Fibroblast of mammary gland (primary cell): Measurements from ENCODE around the gene ANKDD1A.

Source experiments
- DNase-seq: peaks from one replicate; pipeline ENCODE4 v3.0.0-alpha.2; 2010; ENCODE audit warnings: low read depth
- H3K4me3 ChIP-seq: 2 replicates; pipeline ENCODE4 v1.5.1; 2011; ENCODE audit warnings: low read depth, mild to moderate bottlenecking, low read length, moderate library complexity; ENCODE audit not compliant: control insufficient read depth
- CTCF ChIP-seq: conservative IDR thresholded peaks from 2 replicates; pipeline ENCODE4 v1.5.1; 2011; ENCODE audit warnings: low read depth, low read length, inconsistent platforms; ENCODE audit not compliant: control insufficient read depth, insufficient read depth

The ANKDD1A gene

DNA sequence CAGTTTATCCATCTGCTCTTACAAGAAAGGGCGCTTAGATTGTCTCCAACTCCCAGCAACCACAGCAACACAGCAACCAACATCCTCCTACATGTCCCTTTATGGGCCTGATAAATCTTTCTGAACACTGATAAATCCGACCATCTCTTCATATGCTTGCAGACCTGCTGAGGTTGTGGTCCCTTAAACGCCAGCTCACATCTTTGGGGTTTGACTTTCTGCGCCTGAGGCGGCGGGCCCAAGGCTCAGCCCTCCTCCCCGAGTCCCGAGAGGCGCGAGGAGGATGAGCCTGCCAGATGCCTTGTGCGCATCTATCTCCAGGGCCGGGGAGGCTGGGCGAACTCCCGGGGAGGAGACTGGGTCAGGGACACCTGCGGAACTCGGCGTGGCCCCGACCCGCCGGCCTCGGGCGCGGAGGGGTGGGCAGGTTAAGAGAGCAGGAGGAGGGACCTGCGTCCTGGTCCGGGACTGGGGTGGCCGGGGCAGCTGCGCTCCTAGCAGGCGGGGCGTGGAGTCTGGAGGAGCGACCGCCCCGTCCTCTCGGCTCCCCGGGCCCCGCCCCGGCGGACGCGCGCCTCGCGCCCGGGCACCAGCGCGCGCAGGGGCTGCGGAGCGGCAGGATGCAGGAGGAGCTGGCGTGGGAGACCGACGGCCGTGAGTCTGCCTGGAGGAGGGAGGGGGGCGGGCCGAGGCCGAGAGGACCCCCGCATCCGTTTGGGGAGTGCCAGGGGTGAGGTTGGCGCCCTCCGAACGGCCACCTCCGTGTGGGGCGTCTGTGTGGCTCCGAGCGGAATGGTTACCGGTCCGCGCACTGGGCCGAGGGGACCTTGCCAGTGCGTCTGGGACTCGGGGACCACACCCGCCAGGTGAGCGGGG lies at the start of gene ANKDD1A:
TSS of gene ANKDD1A (plus strand) at position 592 of the 876 bp plus-strand sequence. CDS start at position 621, 29 bp downstream.
- peak; percentile 34 for DNase-seq
- peak within 1 kb of the TSS; percentile 58 for H3K4me3 ChIP-seq
- TF ChIP-seq CTCF: no peak

DNA sequence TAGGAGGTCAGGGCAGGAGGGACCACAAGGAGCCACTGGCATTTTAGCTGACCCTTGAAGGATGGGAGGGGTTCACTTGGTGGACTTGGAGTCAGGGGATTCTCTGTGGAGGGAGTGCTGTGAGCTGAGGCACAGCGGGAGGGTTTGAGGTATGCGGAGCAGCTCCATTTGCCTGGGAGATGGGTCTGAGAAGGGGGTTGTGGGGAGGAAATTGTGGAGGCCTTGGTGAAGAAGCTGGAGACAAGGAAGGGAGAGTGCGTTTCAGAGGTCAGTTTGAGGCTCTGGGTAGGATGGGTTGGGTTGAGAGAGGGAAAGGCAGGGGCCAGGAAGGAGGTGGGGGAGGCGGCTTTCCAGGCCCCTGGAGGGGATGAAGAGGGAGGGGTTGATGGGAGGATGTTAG lies 49.7 kb upstream of the ANKDD1A start:
- TF ChIP-seq CTCF: no peak
- no peak for DNase-seq

DNA sequence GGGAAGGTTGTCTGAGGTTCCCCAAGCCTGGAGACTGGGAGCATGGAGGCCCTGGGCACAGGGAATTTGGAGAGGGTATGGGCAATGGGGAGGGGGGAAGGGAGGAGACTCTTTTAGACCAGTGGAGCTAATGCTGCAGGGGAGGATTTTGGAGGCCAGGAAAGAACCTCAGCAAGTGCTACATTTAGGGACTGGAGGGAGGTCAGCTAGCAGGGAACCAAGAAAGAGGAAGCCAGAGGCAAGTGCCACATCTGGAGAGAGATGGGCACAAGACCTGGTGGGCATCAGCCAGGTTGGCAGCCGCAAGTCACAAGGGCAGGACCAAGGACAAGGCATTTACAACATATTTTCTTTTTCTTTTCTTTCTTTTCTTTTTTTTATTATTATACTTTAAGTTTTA lies 49.3 kb upstream of the ANKDD1A start:
- no peak overlapping the region for H3K4me3 ChIP-seq
- TF ChIP-seq CTCF: no peak
- DNase-seq: no peak

More for the DNA sequence above, 49.7 kb upstream of the ANKDD1A start:
- no peak overlapping the region for H3K4me3 ChIP-seq

GRCh38 chr15:64864068-64864467 lies 47.6 kb upstream of the ANKDD1A start:
- TF ChIP-seq CTCF: no peak
- DNase-seq: no peak
- no peak overlapping the region for H3K4me3 ChIP-seq

DNA sequence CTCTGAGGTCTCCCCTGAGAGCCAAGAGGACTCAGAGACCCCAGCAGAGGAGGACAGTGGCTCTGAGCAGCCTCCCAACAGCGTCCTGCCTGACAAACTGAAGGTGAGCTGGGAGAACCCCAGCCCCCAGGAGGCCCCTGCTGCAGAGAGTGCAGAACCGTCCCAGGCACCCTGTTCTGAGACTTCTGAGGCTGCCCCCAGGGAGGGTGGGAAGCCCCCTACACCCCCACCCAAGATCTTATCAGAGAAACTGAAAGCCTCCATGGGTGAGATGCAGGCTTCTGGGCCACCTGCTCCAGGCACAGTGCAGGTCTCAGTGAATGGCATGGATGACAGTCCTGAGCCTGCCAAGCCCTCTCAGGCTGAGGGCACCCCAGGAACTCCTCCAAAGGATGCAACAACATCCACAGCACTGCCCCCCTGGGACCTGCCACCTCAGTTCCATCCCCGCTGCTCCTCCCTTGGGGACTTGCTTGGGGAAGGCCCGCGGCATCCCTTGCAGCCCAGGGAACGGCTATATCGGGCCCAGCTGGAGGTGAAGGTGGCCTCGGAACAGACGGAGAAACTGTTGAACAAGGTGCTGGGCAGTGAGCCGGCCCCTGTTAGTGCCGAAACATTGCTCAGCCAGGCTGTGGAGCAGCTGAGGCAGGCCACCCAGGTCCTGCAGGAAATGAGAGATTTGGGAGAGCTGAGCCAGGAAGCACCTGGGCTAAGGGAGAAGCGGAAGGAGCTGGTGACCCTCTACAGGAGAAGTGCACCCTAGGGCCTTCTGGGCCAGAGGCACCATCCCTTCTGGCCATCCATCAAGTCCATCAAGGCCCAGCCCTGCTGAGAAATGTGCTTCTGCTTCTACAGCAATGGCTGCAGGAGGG lies 46.3 kb upstream of the ANKDD1A start:
- H3K4me3 ChIP-seq: no peak overlapping the region

DNA sequence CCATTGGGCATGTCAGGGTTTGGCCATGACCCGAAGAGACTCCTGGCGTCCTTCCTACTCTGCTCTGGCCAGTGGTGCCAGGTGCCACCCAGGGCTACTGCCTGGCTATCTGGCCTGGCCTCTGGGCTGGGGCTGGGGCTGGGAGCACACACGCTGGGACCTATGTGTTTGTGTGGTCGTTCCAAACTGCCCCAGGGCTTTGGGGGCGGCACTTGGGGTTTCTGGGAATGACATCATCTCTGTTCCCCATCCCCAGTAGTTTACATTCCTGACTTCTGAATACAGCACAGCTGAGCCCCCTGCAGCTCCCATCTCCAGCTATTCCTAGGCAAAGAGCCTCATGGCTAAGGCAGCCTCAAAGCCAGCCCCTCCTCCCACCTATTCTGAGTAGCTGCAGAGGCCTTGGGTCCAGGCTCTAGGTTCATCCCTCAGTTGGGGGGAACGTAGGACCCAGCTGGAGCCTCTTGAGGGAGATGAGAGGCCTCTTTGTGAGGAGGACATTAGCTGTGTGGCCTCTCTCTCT lies 45.6 kb upstream of the ANKDD1A start:
- no peak overlapping the region for H3K4me3 ChIP-seq
- DNase-seq: peak; percentile 75
- no peak for TF ChIP-seq CTCF

More for the DNA sequence above, 46.3 kb upstream of the ANKDD1A start:
- no peak for TF ChIP-seq CTCF
- DNase-seq: no peak
